ENCODE results near the gene IMPA2.

The IMPA2 gene

GRCh38 chr18:11991021-11991795, 9.9 kb downstream of the IMPA2 start:
- no peak for DNase-seq

DNA sequence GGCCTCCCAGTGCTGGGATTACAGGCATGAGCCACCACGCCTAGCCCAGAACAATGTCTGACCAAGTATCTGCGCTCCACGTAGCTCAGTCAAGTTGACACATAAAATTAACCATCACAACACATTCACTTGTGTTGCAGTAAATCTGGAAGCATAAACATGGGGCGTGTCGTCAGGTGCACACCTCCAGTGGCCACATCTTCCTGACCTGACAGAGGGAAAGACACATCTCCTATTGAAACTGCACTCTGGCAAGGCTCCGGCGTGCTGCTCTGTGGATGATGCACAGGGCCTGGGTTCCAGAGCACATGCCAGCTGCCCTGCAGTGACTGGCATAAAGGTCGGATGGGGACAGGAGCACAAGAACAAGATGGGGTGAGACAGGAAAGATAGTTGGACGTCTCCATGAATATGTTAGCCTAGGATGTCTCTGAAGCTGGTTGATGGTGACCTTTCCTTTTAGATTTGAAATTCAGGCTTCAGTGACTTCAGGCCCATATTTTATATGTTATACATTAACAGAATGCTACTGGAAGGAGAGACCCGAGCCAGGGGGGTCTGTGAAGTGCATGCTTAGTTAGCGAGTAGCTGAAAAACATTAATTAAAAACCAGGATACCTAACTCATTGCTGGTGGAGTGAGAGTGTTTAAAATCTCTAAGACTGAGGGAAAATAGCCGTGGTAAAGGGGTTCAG, 10.9 kb downstream of the IMPA2 start:
- no peak for DNase-seq

- DNase-seq: no peak
These were observed 12.1 kb downstream of the IMPA2 start for GRCh38 chr18:11993264-11993916.

DNA sequence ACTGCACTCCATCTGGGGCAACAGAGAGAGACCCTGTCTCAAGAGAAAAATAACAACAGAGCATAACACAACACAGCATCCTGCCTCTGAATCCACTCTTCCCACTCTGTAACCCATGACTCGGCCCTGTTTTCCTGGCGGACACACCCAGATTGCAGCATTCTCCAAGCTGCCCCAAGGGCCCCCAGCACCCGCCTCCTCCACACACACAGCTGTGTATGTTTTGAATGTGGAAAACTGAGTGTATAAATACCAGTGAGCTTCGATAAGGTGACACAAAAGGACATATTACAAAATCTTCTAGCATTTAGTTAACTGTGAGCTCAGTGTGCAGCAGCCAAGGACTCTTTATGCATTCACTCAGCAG, 13.0 kb downstream of the IMPA2 start:
- no peak for DNase-seq

- DNase-seq: no peak
These were observed 13.6 kb downstream of the IMPA2 start for GRCh38 chr18:11994703-11995444.

DNA sequence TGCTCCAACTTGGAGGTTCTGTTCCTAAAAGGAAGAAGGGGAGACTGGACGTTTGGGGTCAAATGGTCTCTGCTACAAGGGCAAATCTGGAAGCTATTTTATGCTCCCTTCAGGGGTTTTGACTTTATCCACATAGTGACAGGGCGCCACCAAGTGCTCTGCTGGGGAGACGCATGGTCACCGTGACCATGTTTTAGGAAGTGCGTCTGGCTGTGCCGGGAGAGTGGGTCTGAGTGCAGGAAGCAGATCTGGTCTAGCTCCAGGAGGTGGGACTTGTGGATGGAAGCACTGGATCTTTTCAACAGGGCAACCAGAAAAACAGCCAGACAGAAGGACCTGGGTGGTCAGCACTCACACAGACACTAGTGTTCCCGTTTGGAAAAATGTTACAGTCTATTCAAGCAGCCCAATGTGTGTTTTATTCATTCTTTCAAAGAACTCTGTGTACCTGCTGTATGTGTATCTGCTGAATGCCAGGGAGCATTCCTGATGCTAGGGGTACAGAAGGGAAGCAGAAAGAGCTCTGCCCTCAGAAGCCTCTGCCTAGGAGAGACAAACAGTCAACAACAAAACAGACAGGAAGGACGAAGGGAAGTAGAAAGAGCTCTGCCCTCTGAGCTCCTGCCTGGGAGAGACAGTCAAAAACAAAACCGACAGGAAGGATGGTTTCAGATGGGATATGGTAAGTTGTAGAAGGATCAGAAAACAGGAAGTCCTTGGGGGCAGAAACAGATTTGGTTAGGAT, 14.3 kb downstream of the IMPA2 start:
- DNase-seq: peak; percentile 36

DNA sequence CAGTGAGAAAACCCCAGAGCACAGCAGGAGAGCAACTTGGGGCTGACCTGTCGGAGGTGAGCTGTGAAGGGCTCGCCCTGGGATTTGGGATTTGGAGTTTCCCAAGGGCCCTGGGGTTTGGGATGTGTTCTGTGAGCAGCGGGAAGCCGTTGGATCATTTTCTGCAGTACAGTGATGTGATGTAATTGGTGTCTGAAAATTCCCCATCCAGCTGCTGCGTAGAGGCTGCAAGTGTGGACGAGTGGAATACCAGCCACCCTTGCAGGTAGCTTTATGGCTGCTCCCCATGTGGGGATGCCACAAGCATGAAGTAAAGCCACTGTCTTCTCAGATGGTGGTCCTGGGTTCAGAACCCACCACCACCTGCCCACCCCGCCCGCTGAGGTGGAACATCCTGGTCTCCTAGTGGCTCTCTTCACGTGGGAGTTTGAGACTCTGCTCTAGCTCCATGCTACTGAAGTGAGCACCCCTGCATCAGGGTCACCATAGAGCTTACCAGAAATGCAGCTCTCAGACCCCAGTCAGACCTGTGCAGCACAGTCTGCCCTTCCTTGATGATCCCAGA, 15.0 kb downstream of the IMPA2 start:
- no peak for DNase-seq

DNA sequence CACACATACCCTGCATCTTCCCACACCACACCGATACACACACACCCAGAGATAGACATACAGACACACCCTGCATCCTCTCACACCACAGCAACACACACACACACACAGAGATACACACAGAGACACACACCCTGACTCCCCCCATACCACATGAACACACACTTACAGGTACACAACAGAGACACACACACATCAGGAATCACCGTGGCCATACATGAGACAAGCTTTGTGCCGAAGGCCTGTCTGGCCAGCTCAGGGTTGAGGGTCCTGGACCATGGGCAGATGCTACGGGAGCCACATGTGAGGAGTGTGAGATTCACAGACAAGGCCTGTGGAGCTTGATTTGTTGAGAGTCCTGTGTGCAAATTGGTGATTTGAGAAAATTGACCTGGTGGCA, 15.6 kb downstream of the IMPA2 start:
- no peak for DNase-seq

- DNase-seq: no peak
These were observed 16.2 kb downstream of the IMPA2 start for GRCh38 chr18:11997466-11997865.

GRCh38 chr18:11998193-11998592, 16.9 kb downstream of the IMPA2 start:
- DNase-seq: no peak

- DNase-seq: no peak
These were observed 18.1 kb downstream of the IMPA2 start for GRCh38 chr18:11999429-11999828.

- no peak for DNase-seq
These were observed 18.9 kb downstream of the IMPA2 start for GRCh38 chr18:12000072-12000659.

DNA sequence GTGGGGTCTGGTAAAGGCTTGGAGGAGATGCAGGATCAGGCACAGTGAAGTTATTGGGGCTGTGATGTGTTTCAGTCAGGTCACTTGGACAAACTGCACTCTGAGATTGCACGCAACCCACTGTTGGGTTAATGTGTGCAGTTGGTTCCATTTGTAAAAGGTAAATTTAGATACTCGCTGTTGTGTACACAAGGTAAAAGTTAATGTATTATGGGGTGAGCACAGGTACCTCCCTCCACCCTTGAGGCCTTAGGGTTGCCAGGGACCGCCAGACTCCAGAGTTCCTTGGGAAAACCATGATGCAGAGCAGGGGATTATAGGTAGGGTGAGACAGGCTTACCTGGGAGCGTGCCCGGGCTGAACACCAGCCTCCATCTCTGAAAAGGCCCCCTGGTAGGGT, 20.1 kb downstream of the IMPA2 start:
- no peak for DNase-seq

GRCh38 chr18:12003894-12004293, 22.6 kb downstream of the IMPA2 start:
- DNase-seq: no peak

DNA sequence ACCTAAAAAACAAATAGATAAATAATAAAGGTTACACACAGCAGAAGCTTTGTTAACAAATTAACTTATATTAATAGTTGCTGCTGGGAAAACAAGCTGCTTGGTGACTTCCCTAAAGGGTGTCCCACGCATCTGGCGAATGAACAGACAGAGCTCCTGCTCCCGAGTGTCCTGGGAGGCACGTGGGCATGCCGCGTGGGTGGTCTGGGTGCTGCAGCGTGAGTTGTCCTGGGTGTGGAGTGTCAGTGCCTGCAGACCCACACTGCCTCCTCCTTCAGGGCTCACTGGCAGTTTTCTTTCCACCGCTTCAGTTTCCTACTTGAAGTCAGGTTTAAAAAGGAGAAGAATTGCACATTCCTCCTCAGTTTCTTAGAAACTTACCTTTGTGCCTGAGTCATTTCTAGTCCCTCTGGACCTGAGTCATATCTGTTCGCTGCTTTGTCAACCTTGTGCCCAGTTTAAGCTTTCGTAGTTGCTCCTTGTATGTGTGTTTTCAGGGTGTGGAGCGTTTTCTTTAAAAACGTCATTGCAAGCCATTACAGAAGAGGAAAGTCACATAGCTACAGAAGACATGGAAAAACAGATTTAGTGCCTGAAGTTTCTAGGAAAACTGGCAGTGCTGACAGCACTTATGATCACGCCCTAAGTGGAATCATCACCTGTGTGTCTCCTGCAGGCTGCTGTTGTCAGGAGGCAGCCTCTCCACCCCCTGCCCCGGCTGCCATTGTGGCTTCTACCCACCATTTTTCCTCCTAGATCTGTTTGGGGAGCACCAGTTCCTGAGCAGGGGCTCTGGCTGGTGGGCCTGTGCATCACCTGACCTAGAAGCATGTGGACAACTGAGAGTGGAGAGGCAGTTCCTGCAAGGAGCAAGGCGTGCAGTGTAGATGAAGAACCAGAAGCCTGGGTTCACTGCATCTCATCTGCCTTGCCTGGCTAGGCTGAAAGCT, 24.5 kb downstream of the IMPA2 start:
- no peak for DNase-seq

GRCh38 chr18:12006488-12006840, 25.2 kb downstream of the IMPA2 start:
- no peak for DNase-seq

- no peak for DNase-seq
These were observed 25.8 kb downstream of the IMPA2 start for GRCh38 chr18:12007063-12007462.

DNA sequence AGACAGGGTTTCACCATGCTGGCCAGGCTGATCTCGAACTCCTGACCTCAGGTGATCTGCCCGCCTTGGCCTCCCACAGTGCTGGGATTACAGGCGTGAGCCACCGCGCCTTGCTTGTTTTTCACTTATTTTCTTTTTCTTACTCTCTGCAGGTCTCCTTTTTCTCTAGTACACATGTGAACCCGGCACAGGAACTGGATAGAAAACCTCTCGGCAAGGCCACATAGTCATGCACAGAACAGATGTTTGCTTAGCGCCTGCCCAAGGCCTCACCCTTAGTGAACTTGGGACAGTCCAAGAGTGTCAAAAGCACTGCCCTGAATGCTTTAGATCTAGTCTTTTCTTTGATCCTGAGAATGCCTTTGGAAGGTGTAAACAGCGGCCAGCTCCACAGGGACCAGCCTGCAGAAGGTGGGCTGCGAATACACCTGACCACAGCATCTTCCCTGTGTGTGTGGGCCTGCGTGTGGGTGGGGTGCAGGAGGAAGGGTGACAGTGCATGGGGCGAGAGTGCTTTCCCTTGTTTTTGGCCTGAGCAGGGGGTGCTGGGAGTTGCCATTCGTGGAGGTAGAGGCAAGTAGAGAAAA, 27.0 kb downstream of the IMPA2 start:
- DNase-seq: no peak

GRCh38 chr18:12008842-12009580, 27.7 kb downstream of the IMPA2 start:
- no peak for DNase-seq
